Rectal smooth muscle tissue (tissue), 1 donor: ENCODE measurements around the gene GREB1L.

Experiments used
- H3K27ac ChIP-seq: one replicate; pipeline ENCODE4 v1.7.0; 2013; ENCODE audit warnings: low read depth, low read length, inconsistent platforms
- H3K27me3 ChIP-seq: one replicate; pipeline ENCODE4 v1.7.0; 2013; ENCODE audit warnings: low read length; ENCODE audit not compliant: control insufficient read depth, insufficient read depth
- H3K36me3 ChIP-seq: one replicate; pipeline ENCODE4 v1.7.0; 2013; ENCODE audit warnings: low read length; ENCODE audit not compliant: control insufficient read depth, insufficient read depth
- H3K4me1 ChIP-seq: one replicate; pipeline ENCODE4 v1.7.0; 2013; ENCODE audit warnings: low read length; ENCODE audit not compliant: control insufficient read depth, insufficient read depth
- H3K4me3 ChIP-seq: one replicate; pipeline ENCODE4 v1.7.0; 2013; ENCODE audit warnings: low read length
- H3K9ac ChIP-seq: one replicate; pipeline ENCODE4 v1.7.0; 2013; ENCODE audit warnings: low read length

Gene GREB1L

GRCh38 chr18:21230436-21230835, 11.6 kb upstream of the GREB1L start:
- no peak overlapping the region for H3K9ac ChIP-seq
- no peak overlapping the region for H3K27ac ChIP-seq
- H3K36me3 ChIP-seq, result no peaks in the 10 kb centered on the region
- H3K4me1 ChIP-seq, result no peaks in the 10 kb centered on the region
- H3K27me3 ChIP-seq, result no peaks in the 10 kb centered on the region
- no peak overlapping the region for H3K4me3 ChIP-seq

DNA sequence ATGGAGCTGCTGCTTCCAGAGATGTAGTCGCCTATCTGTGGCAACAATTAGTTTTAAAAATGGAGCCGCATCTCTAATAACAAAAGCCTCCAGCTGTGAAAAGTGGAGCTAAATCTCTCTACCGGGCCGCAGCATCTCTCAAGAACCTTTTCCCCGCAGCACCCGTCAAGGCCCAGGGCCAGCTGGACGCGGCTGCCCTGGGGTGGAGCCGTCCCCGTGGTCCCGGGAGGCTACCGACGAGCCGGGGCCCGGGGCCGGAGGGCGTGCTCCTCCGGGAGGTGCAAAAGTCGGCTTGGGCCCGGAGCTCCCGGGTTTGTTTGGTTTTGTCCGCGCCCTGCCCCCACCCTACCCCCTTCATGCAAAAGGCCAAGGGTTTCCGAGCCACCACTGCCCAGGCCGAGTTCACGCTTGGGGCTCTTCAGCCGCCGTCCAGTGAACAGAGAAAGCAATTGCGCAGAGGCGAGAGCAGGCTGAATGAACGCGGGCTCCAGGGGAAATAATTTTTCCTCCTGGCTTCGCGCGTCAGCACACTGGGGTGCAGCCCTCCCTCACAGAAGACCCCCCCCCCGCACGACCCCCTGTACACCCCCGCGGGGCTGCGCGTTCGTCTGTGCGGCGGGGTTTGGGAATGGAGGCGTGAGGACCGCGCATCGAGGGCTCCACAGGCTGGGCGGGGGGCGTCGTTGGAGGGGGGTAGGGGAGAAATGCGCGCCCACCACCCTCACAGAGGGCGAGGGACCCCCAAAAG, 557 bp upstream of the GREB1L start:
- Histone ChIP-seq H3K27ac (no peak overlapping the region), H3K4me3 (peak overlapping the region; percentile 21), H3K4me1 (no peaks in the 10 kb centered on the region), H3K36me3 (no peaks in the 10 kb centered on the region), H3K9ac (no peak overlapping the region), H3K27me3 (peaks cover 6% of the 10 kb centered on the region)

DNA sequence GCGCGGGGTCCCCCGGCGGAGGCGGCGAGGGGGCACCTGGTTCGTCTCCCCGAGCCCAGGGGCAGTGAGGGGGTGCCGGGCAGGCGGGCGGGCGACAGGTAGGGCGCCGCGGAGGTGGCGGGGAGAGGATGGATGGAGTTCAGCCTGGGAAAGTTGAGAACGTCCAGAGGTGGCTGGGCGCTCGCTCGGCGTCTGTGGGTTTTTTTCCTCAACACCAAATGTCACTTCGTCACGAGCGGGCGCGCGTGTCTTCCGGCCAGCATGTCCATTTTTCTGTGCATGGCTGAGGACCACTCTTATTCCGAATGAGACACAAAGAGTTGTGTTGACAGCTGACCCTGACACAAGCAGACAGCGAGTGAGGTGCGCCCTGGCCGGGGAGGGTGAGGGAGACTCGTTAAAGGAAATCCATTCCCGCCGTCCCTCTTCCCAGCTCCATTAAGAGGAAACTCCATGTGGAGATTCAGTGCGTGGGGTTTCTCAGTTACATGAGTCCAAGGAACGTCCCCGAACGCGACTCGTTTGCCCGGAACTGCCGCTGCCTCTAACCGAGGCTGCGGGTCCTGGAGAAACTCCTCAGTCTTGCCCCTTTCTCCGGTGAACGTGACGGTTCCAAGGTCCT, 859 bp downstream of the GREB1L start:
- H3K4me1 ChIP-seq, result no peaks in the 10 kb centered on the region
- no peak overlapping the region for H3K27ac ChIP-seq
- H3K4me3 ChIP-seq, result peak overlapping the region; percentile 57
- no peaks in the 10 kb centered on the region for H3K36me3 ChIP-seq
- peaks cover 6% of the 10 kb centered on the region for H3K27me3 ChIP-seq
- H3K9ac ChIP-seq, result no peak overlapping the region

DNA sequence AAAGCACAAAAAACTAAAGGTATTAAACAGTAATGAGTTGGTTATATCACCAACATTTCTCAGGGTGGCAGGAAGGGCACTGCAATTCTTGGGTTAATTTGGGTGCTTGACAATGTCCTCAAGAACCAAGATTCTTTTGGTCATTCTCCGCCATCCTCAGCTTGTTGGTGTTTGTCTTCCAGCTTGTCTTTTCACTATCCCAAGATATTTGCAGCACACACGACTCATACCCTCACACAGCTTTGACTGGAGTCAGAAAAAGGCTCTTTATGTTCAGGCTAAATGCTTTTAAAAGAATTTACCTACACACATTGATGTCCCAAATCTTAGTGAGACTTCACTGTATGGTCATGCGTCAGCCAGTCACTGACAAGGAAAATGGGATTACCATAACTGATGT, 12.5 kb downstream of the GREB1L start:
- Histone ChIP-seq H3K36me3 (no peaks in the 10 kb centered on the region), H3K27ac (no peak overlapping the region), H3K4me3 (no peak overlapping the region), H3K9ac (no peak overlapping the region), H3K4me1 (no peaks in the 10 kb centered on the region), H3K27me3 (no peaks in the 10 kb centered on the region)

DNA sequence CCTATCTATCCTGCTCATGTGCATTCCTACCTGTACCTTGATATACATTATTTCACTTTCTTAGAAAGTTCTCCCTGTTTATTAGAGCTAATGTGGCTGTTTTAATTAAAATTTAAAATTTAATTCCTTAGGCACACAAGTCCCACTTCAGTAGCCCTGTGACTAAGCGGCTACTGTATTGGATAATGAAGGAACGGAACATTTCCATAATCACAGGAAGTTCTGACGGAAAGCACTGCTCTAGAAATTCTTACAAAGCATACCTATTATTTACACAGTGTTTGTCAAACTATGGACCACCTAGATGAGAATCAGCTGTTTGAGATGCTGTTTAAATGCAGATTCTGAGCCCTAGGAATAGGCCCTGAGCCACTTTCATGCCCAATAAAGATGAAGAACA, 13.2 kb downstream of the GREB1L start:
- Histone ChIP-seq H3K27me3 (no peaks in the 10 kb centered on the region), H3K9ac (no peak overlapping the region), H3K4me3 (no peak overlapping the region), H3K27ac (no peak overlapping the region), H3K36me3 (no peaks in the 10 kb centered on the region), H3K4me1 (no peaks in the 10 kb centered on the region)

DNA sequence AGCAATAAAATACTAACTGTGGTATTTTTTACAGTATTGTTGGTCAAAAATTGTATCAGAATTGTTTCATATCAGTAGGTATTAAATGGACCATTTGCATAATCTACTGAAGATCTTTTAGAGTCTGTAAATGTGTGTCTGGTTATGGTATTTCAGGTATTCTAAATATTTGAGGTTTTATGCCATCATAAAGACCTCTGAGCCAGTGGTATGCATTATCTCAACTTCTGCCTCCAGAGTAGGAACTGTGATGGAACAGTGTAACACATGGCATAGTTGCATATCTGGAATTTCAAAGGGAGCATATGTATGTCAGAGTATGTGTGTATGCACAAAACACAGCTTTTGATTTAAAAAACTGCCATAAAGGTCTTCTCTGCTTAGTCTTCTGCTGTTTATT, 15.4 kb downstream of the GREB1L start:
- no peak overlapping the region for H3K9ac ChIP-seq
- H3K4me3 ChIP-seq, result no peak overlapping the region
- no peaks in the 10 kb centered on the region for H3K27me3 ChIP-seq
- no peak overlapping the region for H3K27ac ChIP-seq
- no peaks in the 10 kb centered on the region for H3K4me1 ChIP-seq
- no peaks in the 10 kb centered on the region for H3K36me3 ChIP-seq

- Histone ChIP-seq H3K36me3 (no peaks in the 10 kb centered on the region), H3K27me3 (no peaks in the 10 kb centered on the region), H3K27ac (no peak overlapping the region), H3K4me1 (no peaks in the 10 kb centered on the region), H3K4me3 (no peak overlapping the region), H3K9ac (no peak overlapping the region)
Observed at GRCh38 chr18:21260621-21261020, 18.6 kb downstream of the GREB1L start.

DNA sequence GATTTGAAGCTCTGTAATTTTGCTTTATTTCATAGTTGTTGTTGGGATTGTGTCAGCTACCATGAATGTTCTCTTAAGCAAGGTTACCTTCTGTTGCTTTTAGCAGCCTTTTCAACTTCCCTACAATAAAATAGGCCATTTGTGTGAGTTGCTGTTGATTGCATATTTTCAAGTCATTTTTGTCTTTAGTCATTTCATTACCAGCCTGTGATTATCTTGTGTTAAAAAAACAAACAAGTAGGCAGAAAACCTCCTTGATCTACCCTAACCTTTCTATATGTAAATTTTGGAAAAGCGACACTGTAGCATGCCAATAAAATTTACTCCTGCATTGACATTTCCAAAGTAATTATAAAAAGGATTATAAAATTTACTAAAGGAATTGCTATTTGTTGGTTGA, 19.3 kb downstream of the GREB1L start:
- no peaks in the 10 kb centered on the region for H3K4me1 ChIP-seq
- no peak overlapping the region for H3K27ac ChIP-seq
- no peak overlapping the region for H3K4me3 ChIP-seq
- no peaks in the 10 kb centered on the region for H3K36me3 ChIP-seq
- no peaks in the 10 kb centered on the region for H3K27me3 ChIP-seq
- H3K9ac ChIP-seq, result no peak overlapping the region

DNA sequence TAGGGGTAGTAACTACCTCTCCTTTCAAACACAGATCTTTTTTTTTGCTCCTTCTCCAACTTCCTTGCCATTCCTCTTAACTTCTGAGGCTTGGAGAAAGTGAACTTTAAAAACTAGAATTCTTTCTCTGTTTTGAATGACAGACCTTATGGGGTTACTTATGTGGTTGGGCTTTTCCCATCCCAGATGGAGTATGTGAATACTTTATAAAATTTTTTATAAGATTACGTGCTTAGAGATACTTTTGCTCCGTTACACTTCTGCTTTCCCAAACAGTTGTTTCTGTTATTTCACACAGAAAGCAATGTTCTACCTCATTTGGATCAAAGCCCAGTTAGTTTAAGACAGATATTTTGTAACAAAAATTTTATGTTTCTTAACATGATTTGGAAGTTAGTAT, 20.2 kb downstream of the GREB1L start:
- Histone ChIP-seq H3K9ac (no peak overlapping the region), H3K36me3 (no peaks in the 10 kb centered on the region), H3K27ac (no peak overlapping the region), H3K27me3 (no peaks in the 10 kb centered on the region), H3K4me3 (no peak overlapping the region), H3K4me1 (no peaks in the 10 kb centered on the region)

- Histone ChIP-seq H3K27me3 (no peaks in the 10 kb centered on the region), H3K36me3 (no peaks in the 10 kb centered on the region), H3K9ac (no peak overlapping the region), H3K27ac (no peak overlapping the region), H3K4me3 (no peak overlapping the region), H3K4me1 (no peaks in the 10 kb centered on the region)
Observed at GRCh38 chr18:21262979-21263378, 20.9 kb downstream of the GREB1L start.

- no peaks in the 10 kb centered on the region for H3K27me3 ChIP-seq
- no peak overlapping the region for H3K27ac ChIP-seq
- H3K4me1 ChIP-seq, result no peaks in the 10 kb centered on the region
- H3K36me3 ChIP-seq, result no peaks in the 10 kb centered on the region
- no peak overlapping the region for H3K9ac ChIP-seq
- H3K4me3 ChIP-seq, result no peak overlapping the region
Observed at GRCh38 chr18:21264651-21265050, 22.6 kb downstream of the GREB1L start.

DNA sequence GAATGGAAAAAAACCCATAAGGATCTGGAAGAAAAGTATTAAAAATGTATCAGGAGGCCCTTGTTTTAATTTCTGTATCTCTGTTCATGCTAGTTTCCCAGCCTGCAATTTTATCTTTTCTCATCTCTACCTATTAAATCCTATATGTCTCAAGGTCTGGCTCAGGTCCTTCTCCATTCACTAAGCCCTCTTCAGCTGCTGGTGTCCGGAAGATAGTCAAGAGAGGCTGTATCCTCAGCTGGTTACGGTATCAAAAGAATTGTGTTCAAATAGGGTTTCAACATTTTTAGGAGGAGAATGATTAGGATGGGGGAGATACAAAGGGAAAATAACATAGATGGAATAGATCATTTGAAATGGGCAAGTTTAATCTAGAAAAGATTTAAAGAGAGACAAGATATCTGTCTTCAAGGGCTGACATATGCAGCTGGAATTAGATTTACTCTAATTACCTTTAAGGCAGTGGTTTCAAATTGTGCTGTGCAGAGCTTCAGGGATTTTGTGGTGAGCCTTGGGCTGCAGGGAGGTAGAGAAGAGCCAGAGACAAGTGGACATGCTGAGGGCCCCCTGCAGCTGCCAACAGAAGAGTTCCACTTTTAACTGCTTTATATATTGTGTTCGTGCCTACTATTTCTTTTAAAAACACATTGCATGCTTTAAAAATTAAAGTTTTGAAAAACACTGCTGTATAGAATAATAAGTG, 24.1 kb downstream of the GREB1L start:
- Histone ChIP-seq H3K4me3 (no peak overlapping the region), H3K9ac (no peak overlapping the region), H3K36me3 (no peaks in the 10 kb centered on the region), H3K27ac (no peak overlapping the region), H3K27me3 (no peaks in the 10 kb centered on the region), H3K4me1 (no peaks in the 10 kb centered on the region)
